IPS-NIHi7 (cell line): ENCODE data around the gene RFTN2.

Experiments used
- DNase-seq: peaks from one replicate; pipeline ENCODE4 v3.0.0; 2012; ENCODE audit warnings: mixed read lengths; ENCODE audit errors: extremely low spot score

Gene RFTN2

DNA sequence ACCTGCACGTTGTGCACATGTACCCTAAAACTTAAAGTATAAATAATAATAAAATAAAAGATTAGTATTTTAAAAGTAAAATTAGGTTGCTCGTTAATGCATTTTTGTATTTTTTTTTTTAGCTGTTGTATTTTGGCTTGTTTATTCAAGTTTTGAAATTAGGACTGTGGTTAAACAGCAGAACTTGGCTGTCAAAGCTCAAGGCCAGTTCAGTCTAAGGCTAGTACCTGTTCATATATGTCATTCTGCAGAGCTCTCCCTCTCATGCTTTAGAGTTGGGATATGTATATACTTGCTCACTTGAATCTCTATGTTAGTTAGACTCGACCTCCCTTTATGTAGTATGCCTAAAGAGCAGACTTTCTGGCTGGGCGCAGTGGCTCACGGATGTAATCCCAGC lies 126.8 kb downstream of the RFTN2 start:
- no peak for DNase-seq

DNA sequence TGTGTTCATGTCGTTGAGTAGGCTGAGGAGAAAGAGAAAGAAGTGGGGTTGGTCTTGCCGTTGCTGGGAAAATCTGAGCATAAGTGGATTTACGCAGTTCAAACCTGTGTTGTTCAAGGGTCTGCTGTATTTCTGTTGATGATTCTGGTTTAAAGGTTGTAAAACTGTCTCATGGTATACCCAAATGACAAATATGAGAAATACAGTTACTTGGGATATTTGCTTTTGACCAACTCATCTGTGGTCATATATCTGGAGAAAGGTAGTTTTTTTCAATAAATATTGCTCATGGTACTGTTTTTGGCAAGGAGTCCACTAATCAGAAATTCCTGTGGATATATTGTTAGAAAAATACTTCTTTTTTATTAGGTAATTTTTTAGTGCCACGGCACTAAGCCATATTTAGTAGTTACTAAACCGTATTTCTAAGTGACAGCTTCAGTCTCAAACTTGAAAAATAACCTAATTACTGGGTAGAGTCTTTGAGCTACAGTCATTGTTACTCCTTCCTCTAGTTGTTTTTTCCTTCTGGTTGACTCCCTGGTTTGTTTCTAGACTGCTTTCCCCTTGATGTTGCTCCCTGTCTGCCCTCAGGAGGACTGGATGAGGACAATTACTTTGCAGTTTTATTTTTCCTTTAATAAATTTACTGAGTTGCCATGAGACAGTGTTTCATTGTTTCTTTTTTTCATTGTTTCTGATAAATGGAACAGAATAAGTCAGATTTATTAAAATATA lies 128.1 kb downstream of the RFTN2 start:
- no peak for DNase-seq

DNA sequence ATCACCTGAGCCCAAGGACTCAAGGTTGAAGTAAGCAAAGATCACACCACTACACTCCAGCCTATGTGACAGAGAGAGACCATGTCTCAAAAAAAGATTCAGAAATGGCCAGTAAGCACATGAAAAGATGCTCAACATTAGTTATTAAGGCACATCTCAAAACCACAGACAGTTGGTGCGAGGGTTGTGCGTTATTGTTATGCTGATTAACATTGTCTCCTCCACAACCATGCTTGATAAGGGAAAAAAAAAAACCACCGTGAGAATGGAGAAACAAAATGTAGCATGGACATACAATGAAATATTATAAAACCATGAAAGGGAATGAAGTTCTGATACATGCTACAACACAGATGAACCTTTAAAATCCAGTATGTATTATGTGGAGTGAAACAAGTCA lies 132.2 kb downstream of the RFTN2 start:
- DNase-seq, result no peak

DNA sequence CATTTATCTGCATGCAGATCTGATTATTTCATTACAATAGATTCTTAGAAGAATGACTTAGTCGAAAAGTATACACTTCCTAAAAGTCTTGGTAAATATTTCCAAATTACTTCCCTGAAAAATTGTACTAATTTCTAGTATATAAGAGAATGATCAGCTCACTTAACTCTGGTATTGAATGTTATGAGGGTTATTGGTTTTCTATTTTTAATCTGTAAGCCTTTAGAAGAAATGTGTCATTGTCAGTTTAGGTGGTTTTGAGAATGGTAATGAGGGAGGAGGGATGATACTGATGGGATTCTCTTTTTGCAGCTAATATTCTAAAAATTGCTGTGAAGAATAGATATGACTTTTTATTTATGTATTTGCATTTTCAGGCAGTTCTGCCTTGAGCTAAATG lies 135.7 kb downstream of the RFTN2 start:
- DNase-seq, result no peak

DNA sequence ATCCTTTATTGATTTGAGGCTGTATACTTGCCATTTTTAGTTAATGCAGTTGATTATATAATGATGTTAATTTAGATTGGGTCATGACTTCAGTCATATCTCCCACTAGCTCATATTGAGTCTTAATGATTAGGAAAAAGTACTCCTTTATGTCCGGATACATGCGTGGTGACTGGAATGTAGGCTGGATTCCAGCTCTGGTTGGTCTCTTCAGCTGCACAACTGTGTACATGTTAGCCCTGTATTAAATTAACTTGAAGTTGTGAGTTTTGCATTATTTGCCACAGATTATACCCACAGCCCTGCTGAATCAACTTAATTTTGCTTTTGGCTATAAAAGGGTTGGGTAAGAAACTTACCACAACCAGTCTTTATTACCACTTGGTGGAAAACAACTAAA lies 137.0 kb downstream of the RFTN2 start:
- DNase-seq, result no peak
